Keratinocyte (primary cell): ENCODE results near the gene TTLL8. TPM values are rescaled to one million over a fixed set of nuclear protein-coding genes. Genes with fewer than 3 reads are reported as not detected.

ENCODE experiments used
- DNase-seq: peaks from one replicate; pipeline ENCODE4 v3.0.0-alpha.2; 2011; ENCODE audit warnings: low read depth, missing footprints, low spot score
- FAIRE-seq: peaks from 2 replicates; lab custom pipeline; 2011; peaks lifted over from hg19 to GRCh38; lab: Jason Lieb, UNC
- H2AFZ ChIP-seq: 2 replicates; pipeline ENCODE4 v1.6.0; 2012; ENCODE audit warnings: low read length, control low read depth, inconsistent platforms; ENCODE audit not compliant: control insufficient read depth
- H3K27ac ChIP-seq: 2 replicates; pipeline ENCODE4 v1.5.1; 2011; ENCODE audit warnings: low read length; ENCODE audit not compliant: control insufficient read depth, insufficient read depth
- H3K27me3 ChIP-seq: 3 replicates; pipeline ENCODE4 v1.6.0; 2011; ENCODE audit warnings: low read length; ENCODE audit not compliant: control insufficient read depth, insufficient read depth; ENCODE audit errors: extremely low read depth
- H3K36me3 ChIP-seq, 2 experiments: 2 replicates in 1 of 2; 3 replicates in 1 of 2; pipeline ENCODE4 v1.5.1; 2011; ENCODE audit warnings: low read length in 2 of 2, mild to moderate bottlenecking in 1 of 2; ENCODE audit not compliant: control insufficient read depth in 2 of 2, insufficient read depth in 2 of 2; ENCODE audit errors: extremely low read depth in 1 of 2
- H3K4me1 ChIP-seq: 3 replicates; pipeline ENCODE4 v1.5.1; 2011; ENCODE audit warnings: low read length; ENCODE audit not compliant: control insufficient read depth, insufficient read depth; ENCODE audit errors: extremely low read depth
- H3K4me2 ChIP-seq: 3 replicates; pipeline ENCODE4 v1.6.0; 2011; ENCODE audit warnings: low read depth, low read length; ENCODE audit not compliant: control insufficient read depth, insufficient read depth; ENCODE audit errors: extremely low read depth
- H3K4me3 ChIP-seq, 3 experiments: fragments of 200-600 bp in 1 of 3; sonication (generic) in 1 of 3; 2 replicates in 2 of 3; 3 replicates in 1 of 3; pipeline ENCODE4 v1.5.1; 2011 to 2016; ENCODE audit warnings: low read length in 3 of 3, mild to moderate bottlenecking in 3 of 3, control low read depth in 2 of 3, inconsistent platforms in 1 of 3, low read depth in 1 of 3, mixed read lengths in 1 of 3, mixed run types in 1 of 3, moderate library complexity in 1 of 3; ENCODE audit not compliant: control insufficient read depth in 2 of 3, insufficient read depth in 2 of 3; ENCODE audit errors: extremely low read depth in 1 of 3
- H3K79me2 ChIP-seq: 2 replicates; pipeline ENCODE4 v1.6.0; 2012; ENCODE audit warnings: low read length; ENCODE audit not compliant: control insufficient read depth, insufficient read depth
- H3K9ac ChIP-seq: 3 replicates; pipeline ENCODE4 v1.6.0; 2011; ENCODE audit warnings: low read length; ENCODE audit not compliant: control insufficient read depth, insufficient read depth; ENCODE audit errors: extremely low read depth
- H3K9me1 ChIP-seq: 3 replicates; pipeline ENCODE4 v1.6.0; 2011; ENCODE audit warnings: low read length; ENCODE audit not compliant: control insufficient read depth, insufficient read depth; ENCODE audit errors: extremely low read depth
- H3K9me3 ChIP-seq: 2 replicates; pipeline ENCODE4 v1.5.1; 2012; ENCODE audit warnings: low read depth, low read length; ENCODE audit not compliant: control insufficient read depth
- H4K20me1 ChIP-seq: 3 replicates; pipeline ENCODE4 v1.6.0; 2011; ENCODE audit warnings: low read length; ENCODE audit not compliant: control insufficient read depth, insufficient read depth; ENCODE audit errors: extremely low read depth
- CTCF ChIP-seq, 3 experiments: IDR thresholded peaks in 1 of 3; conservative IDR thresholded peaks in 1 of 3; optimal IDR thresholded peaks in 1 of 3; 2 replicates in 2 of 3; 3 replicates in 1 of 3; pipeline versions ENCODE3 to v1.5.1; 2011; ENCODE audit warnings: low read length in 3 of 3, mild to moderate bottlenecking in 3 of 3, moderate library complexity in 2 of 3, control low read depth in 1 of 3, inconsistent platforms in 1 of 3; ENCODE audit not compliant: insufficient read depth in 2 of 3; ENCODE audit errors: extremely low read depth in 1 of 3
- EZH2 ChIP-seq: IDR thresholded peaks from one replicate; pipeline ENCODE4 v1.6.1; 2012; ENCODE audit warnings: inconsistent platforms, mild to moderate bottlenecking, low read length, moderate library complexity
- dilution Hi-C: fragments of 300-500 bp; cut with MboI; formaldehyde crosslinking; loops from one replicate; pipeline ENCODE4 v1.7.0; 2020; ENCODE audit warnings: low sequenced_read_pairs; ENCODE audit not compliant: extremely low pct_ligation_motif_present
- polyA plus RNA-seq, 5 experiments: library from polyadenylated mRNA; depleted of rRNA in 3 of 5; stranded (reverse) in 3 of 5; stranded (forward) in 1 of 5; unstranded in 1 of 5; fragments of >200 nt; gene quantifications; 1 replicate in 1 of 5; 2 replicates in 3 of 5; 3 replicates in 1 of 5; pipeline versions ENCODE4 v1.2.1 to v1.2.3, GENCODE V29; 2011 to 2012; ENCODE audit warnings: missing spikeins in 2 of 5, low read depth in 1 of 5, low replicate concordance in 1 of 5

The TTLL8 gene
- polyA plus RNA-seq, 1 donor (not counting 4 experiments of a cell fraction or from before 2014, with no cell fraction given) = not detected

GRCh38 chr22:50082197-50082715 is 24.2 kb upstream of the TTLL8 start:
- Histone ChIP-seq H3K27ac (no peak overlapping the region), H3K9ac (no peak overlapping the region), H3K4me2 (no peak overlapping the region), H3K4me1 (peaks cover 17% of the 10 kb centered on the region), H3K4me3 (no peak overlapping the region), H3K27me3 (peaks cover 3% of the 10 kb centered on the region), H3K79me2 (no peaks in the 10 kb centered on the region), H3K36me3 (no peaks in the 10 kb centered on the region), H3K9me3 (peaks cover under 1% of the 10 kb centered on the region), H4K20me1 (no peaks in the 10 kb centered on the region), H2AFZ (no peak overlapping the region), H3K9me1 (no peaks in the 10 kb centered on the region)
- TF ChIP-seq EZH2 (no peak), CTCF (optimal IDR thresholded peaks at IDR 0.05 in 1 of 3, IDR thresholded peaks at IDR 0.05 in 1 of 3, conservative IDR thresholded peaks at IDR 0.05 in 1 of 3; ENCODE audit: extremely low read depth in 1 of 3, insufficient read depth in 2 of 3, low read length in 3 of 3) (no peak)
- dilution Hi-C loops = no loop called here
- FAIRE-seq = no peak
- no peak for DNase-seq

GRCh38 chr22:50081426-50082196 is 23.5 kb upstream of the TTLL8 start:
- FAIRE-seq (no peak), DNase-seq (no peak)
- peaks cover 17% of the 10 kb centered on the region for H3K4me1 ChIP-seq
- no peaks in the 10 kb centered on the region for H4K20me1 ChIP-seq
- peaks cover 3% of the 10 kb centered on the region for H3K27me3 ChIP-seq
- H3K36me3 ChIP-seq = no peaks in the 10 kb centered on the region
- TF ChIP-seq CTCF (optimal IDR thresholded peaks at IDR 0.05 in 1 of 3, IDR thresholded peaks at IDR 0.05 in 1 of 3, conservative IDR thresholded peaks at IDR 0.05 in 1 of 3; ENCODE audit: extremely low read depth in 1 of 3, insufficient read depth in 2 of 3, low read length in 3 of 3) = no peak
- TF ChIP-seq EZH2 = no peak
- dilution Hi-C loops = no loop called here
- no peak overlapping the region for H3K4me2 ChIP-seq
- no peak overlapping the region for H3K9ac ChIP-seq
- H3K27ac ChIP-seq = no peak overlapping the region
- H3K4me3 ChIP-seq = no peak overlapping the region
- no peak overlapping the region for H2AFZ ChIP-seq
- H3K79me2 ChIP-seq = no peaks in the 10 kb centered on the region
- H3K9me3 ChIP-seq = no peaks in the 10 kb centered on the region
- H3K9me1 ChIP-seq = no peaks in the 10 kb centered on the region
